Trophoblast cell (in vitro differentiated cells and primary cell): Measurements from ENCODE around the gene NFIX.
A peak's percentile ranks its signal among the peaks of the same experiment; 100 is the strongest.

Experiments used
- DNase-seq, 2 donors: peaks; one replicate each; pipeline ENCODE4 v3.0.0-alpha.2; 2016
- H2AFZ ChIP-seq: 2 replicates; pipeline ENCODE4 v1.6.1; 2013; ENCODE audit warnings: low read length, moderate library complexity, mild to moderate bottlenecking; ENCODE audit not compliant: insufficient read depth, poor library complexity
- H2AK5ac ChIP-seq: 2 replicates; pipeline ENCODE4 v1.6.1; 2013; ENCODE audit warnings: mild to moderate bottlenecking, low read length
- H2BK120ac ChIP-seq: 2 replicates; pipeline ENCODE4 v1.6.1; 2013; ENCODE audit warnings: low read length, mild to moderate bottlenecking, moderate library complexity; ENCODE audit not compliant: insufficient read depth, poor library complexity
- H2BK12ac ChIP-seq: 2 replicates; pipeline ENCODE4 v1.6.1; 2013; ENCODE audit warnings: mild to moderate bottlenecking, low read length, moderate library complexity
- H2BK5ac ChIP-seq: 2 replicates; pipeline ENCODE4 v1.6.1; 2013; ENCODE audit warnings: low read length, low read depth, moderate library complexity, mild to moderate bottlenecking; ENCODE audit not compliant: poor library complexity
- H3K14ac ChIP-seq: 2 replicates; pipeline ENCODE4 v1.6.1; 2013; ENCODE audit warnings: mild to moderate bottlenecking, low read length
- H3K18ac ChIP-seq: 2 replicates; pipeline ENCODE4 v1.6.1; 2013; ENCODE audit warnings: mild to moderate bottlenecking, low read length
- H3K23ac ChIP-seq: 2 replicates; pipeline ENCODE4 v1.6.1; 2013; ENCODE audit warnings: low read length
- H3K27ac ChIP-seq: 2 replicates; pipeline ENCODE4 v1.5.1; 2013; ENCODE audit warnings: low read depth, mild to moderate bottlenecking, inconsistent platforms, low read length, moderate library complexity
- H3K27me3 ChIP-seq: 2 replicates; pipeline ENCODE4 v1.6.1; 2013; ENCODE audit warnings: inconsistent platforms, mild to moderate bottlenecking, low read length, moderate library complexity; ENCODE audit not compliant: insufficient read depth
- H3K36me3 ChIP-seq, 2 experiments: 1 replicate in 1 of 2; 2 replicates in 1 of 2; pipeline ENCODE4 v1.6.1; 2013; ENCODE audit warnings: low read length in 2 of 2, mild to moderate bottlenecking in 2 of 2, moderate library complexity in 1 of 2; ENCODE audit not compliant: insufficient read depth in 2 of 2, control insufficient read depth in 1 of 2
- H3K4ac ChIP-seq: 2 replicates; pipeline ENCODE4 v1.6.1; 2013; ENCODE audit warnings: low read depth, mild to moderate bottlenecking, low read length, moderate library complexity
- H3K4me1 ChIP-seq, 2 experiments: 1 replicate in 1 of 2; 2 replicates in 1 of 2; pipeline ENCODE4 v1.6.1; 2013; ENCODE audit warnings: low read length in 2 of 2, mild to moderate bottlenecking in 2 of 2, moderate library complexity in 1 of 2; ENCODE audit not compliant: insufficient read depth in 2 of 2, control insufficient read depth in 1 of 2
- H3K4me2 ChIP-seq: 2 replicates; pipeline ENCODE4 v1.6.1; 2013; ENCODE audit warnings: inconsistent platforms, mild to moderate bottlenecking, low read length, moderate library complexity
- H3K4me3 ChIP-seq: 2 replicates; pipeline ENCODE4 v1.5.1; 2013; ENCODE audit warnings: mild to moderate bottlenecking, low read depth, low read length, inconsistent platforms
- H3K79me1 ChIP-seq: one replicate; pipeline ENCODE4 v1.6.1; 2013; ENCODE audit warnings: low read length
- H3K79me2 ChIP-seq: 2 replicates; pipeline ENCODE4 v1.6.1; 2013; ENCODE audit warnings: low read length, mild to moderate bottlenecking; ENCODE audit not compliant: control insufficient read depth, insufficient read depth, poor library complexity
- H3K9ac ChIP-seq: 2 replicates; pipeline ENCODE4 v1.6.1; 2013; ENCODE audit warnings: mild to moderate bottlenecking, low read length
- H3K9me3 ChIP-seq: 2 replicates; pipeline ENCODE4 v1.6.1; 2013; ENCODE audit warnings: low read depth, mild to moderate bottlenecking, control low read depth, inconsistent platforms, low read length; ENCODE audit not compliant: insufficient read depth
- H4K12ac ChIP-seq: 2 replicates; pipeline ENCODE4 v1.6.1; 2013; ENCODE audit warnings: low read depth, mild to moderate bottlenecking, low read length, moderate library complexity
- H4K8ac ChIP-seq: 2 replicates; pipeline ENCODE4 v1.6.1; 2013; ENCODE audit warnings: low read depth, mild to moderate bottlenecking, low read length, moderate library complexity
- H4K91ac ChIP-seq: one replicate; pipeline ENCODE4 v1.6.1; 2013; ENCODE audit warnings: low read depth, mild to moderate bottlenecking, low read length, moderate library complexity
- WGBS: extraction: QIAGEN DNeasy Blood & Tissue Kit; methylation state at CpG from one replicate; pipeline ENCODE4 v1.1.7; 2013; ENCODE audit warnings: missing lambda C conversion rate; ENCODE audit not compliant: insufficient read length, insufficient coverage; ENCODE audit errors: extremely low coverage; 5-methylcytosine and 5-hydroxymethylcytosine counted together

NFIX gene

DNA sequence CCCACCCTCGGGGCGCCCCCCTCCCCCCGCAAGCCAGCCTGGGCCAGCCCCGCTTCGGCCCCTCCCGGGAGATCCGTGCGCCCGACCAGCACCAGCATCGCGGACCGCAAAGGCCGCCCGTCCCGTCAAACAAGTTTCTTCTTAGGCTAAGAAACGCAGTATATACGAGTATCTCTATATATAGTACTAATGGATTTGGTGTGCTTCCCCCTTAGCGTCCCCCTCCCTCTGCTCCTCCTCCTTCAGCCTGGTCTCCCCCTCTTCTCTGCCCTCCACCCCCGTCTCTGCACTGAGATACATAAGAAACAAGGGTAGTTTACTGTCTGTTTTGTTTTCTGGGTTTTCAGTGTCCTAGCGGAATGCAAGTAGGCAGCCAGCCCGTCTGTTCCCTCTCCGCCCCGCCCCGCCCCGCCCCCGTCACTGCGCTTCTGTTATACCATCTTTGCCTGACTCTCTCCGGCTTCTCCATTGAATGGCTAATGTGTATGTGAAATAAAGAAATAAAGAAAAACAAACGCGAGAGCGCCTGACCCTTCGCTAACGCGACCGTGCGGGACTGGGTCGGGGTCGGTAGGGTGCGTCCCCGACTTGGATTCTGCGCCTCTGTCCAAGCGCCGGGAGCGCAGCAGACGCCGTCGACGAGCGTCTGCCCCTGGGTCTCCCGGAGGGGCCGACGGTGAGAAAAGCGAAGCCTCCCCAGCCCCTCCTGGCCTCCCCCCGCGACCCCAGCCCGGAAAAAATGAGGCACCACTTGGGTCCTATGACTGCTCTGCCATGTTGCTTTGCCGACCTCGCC, 103.2 kb downstream of the NFIX start:
- peaks cover 5% of the 10 kb centered on the region for H3K79me1 ChIP-seq
- H3K4me3 ChIP-seq = no peak overlapping the region
- H3K9me3 ChIP-seq = peaks cover 8% of the 10 kb centered on the region
- no peak overlapping the region for H3K4ac ChIP-seq
- no peak overlapping the region for H2BK12ac ChIP-seq
- H3K14ac ChIP-seq = no peak overlapping the region
- H3K27ac ChIP-seq = no peak overlapping the region
- H2BK5ac ChIP-seq = no peak overlapping the region
- H2AFZ ChIP-seq = no peak overlapping the region
- no peak overlapping the region for H3K9ac ChIP-seq
- no peaks in the 10 kb centered on the region for H3K79me2 ChIP-seq
- H4K12ac ChIP-seq = no peak overlapping the region
- H3K4me2 ChIP-seq = peak overlapping the region; percentile 33
- H2AK5ac ChIP-seq = no peak overlapping the region
- H3K23ac ChIP-seq = no peak overlapping the region
- no peak overlapping the region for H4K91ac ChIP-seq
- WGBS = no CpG with 5 or more reads among the region's 58 CpGs
- H3K36me3 ChIP-seq = no peaks in the 10 kb centered on the region
- H4K8ac ChIP-seq = no peak overlapping the region
- H3K18ac ChIP-seq = no peak overlapping the region
- DNase-seq = peak in 1 of 2 donors; percentile 31
- peaks cover 62% of the 10 kb centered on the region for H3K27me3 ChIP-seq
- peaks cover 12 to 14% of the 10 kb centered on the region in 2 experiments for H3K4me1 ChIP-seq
- H2BK120ac ChIP-seq = no peak overlapping the region

DNA sequence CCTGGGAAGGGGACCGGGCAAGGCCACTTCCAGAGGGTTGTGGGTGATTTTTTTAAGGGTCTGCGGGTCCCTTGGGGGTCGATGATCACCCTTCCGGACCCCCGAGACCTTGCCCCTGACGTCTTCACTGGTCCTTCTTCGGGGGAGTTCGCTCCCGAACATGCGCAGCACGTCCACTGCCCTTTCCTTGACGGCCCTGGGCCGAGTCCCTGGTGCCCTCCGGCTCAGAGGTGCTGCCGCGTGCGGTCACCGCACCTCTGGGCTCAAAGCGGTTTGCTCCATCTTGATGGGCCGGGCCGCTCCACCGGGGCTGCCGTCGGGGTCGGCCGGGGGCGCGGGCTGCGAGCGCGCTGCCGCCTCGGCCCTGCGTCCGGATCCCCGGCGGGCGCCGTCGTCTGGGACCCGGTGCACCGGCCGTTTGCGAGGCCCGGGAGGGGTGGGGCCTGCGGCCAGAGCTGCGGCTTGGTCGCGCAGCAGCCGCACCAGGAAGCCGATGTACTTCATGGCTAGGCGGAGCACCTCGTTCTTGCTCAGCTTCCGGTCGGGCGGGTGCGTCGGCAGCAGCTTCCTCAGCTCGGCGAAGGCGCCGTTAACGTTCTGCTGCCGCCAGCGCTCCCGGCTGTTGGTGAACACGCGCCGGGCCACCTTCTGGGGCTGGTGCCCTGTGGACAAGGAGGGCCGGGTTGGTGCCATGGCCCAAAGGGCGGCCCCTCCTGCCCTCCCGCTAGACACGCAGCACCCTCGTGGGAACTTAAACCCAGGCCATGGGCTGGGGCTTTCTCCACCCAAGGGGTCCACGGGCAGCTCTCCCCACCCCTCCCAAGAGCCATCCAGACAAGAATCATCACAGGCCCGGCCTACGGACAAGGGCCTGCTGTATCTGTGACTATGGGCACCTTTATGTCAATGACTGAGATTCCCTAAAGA, 104.1 kb downstream of the NFIX start:
- no CpG with 5 or more reads among the region's 77 CpGs for WGBS
- no peak overlapping the region for H3K18ac ChIP-seq
- peak in 1 of 2 donors; percentile 37 for DNase-seq
- H2BK120ac ChIP-seq = no peak overlapping the region
- H3K27ac ChIP-seq = no peak overlapping the region
- H4K12ac ChIP-seq = no peak overlapping the region
- no peak overlapping the region for H3K9ac ChIP-seq
- no peak overlapping the region for H3K4ac ChIP-seq
- no peak overlapping the region for H4K8ac ChIP-seq
- no peak overlapping the region for H3K23ac ChIP-seq
- H3K4me1 ChIP-seq = peaks cover 12 to 14% of the 10 kb centered on the region in 2 experiments
- peaks cover 59% of the 10 kb centered on the region for H3K27me3 ChIP-seq
- peaks cover 8% of the 10 kb centered on the region for H3K9me3 ChIP-seq
- no peak overlapping the region for H3K14ac ChIP-seq
- H2AFZ ChIP-seq = no peak overlapping the region
- H3K79me2 ChIP-seq = no peaks in the 10 kb centered on the region
- H2AK5ac ChIP-seq = no peak overlapping the region
- H3K4me2 ChIP-seq = peak overlapping the region; percentile 51
- no peak overlapping the region for H4K91ac ChIP-seq
- no peak overlapping the region for H2BK12ac ChIP-seq
- no peaks in the 10 kb centered on the region for H3K36me3 ChIP-seq
- no peak overlapping the region for H3K4me3 ChIP-seq
- H3K79me1 ChIP-seq = peaks cover 5% of the 10 kb centered on the region
- H2BK5ac ChIP-seq = no peak overlapping the region

DNA sequence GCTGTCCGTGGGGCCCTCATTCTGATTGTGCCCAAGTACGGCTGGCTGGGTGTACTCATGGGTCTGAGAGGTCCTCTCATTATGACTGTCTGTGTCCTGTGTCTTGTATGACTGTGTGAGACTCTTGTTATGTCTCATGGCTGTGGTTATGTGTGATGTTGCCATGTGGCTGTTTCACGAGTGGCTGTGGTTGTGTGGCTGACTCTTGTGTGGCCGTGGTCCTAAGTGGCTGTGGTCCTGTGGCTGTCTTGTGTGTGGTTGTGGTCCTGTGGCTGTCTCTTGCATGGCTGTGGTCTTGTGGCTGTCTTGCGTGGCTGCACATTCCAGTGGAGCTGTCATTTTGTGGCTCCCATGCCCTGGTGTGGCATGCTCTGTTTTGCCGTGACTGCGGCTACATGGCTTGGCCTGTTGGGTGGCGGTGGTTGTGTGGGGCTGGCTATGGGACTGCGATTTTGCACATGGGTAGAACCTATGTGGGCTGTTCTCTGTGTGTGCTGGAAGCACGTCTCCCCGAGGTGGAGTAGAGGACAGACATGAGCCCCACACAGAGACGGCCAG, 104.8 kb downstream of the NFIX start:
- Histone ChIP-seq H3K4me2 (no peak overlapping the region), H2BK120ac (no peak overlapping the region), H2BK12ac (no peak overlapping the region), H3K27ac (no peak overlapping the region), H4K12ac (no peak overlapping the region), H2AFZ (no peak overlapping the region), H2BK5ac (no peak overlapping the region), H3K9me3 (peaks cover 8% of the 10 kb centered on the region), H3K4me1 (peaks cover 12 to 14% of the 10 kb centered on the region in 2 experiments), H3K18ac (no peak overlapping the region), H3K23ac (no peak overlapping the region), H4K8ac (no peak overlapping the region), H2AK5ac (no peak overlapping the region), H3K79me2 (no peaks in the 10 kb centered on the region), H4K91ac (no peak overlapping the region), H3K36me3 (no peaks in the 10 kb centered on the region), H3K79me1 (peaks cover 5% of the 10 kb centered on the region), H3K9ac (no peak overlapping the region), H3K27me3 (peaks cover 51% of the 10 kb centered on the region), H3K14ac (no peak overlapping the region), H3K4me3 (peak overlapping the region; percentile 13), H3K4ac (no peak overlapping the region)
- DNase-seq = no peak
- no CpG with 5 or more reads among the region's 12 CpGs for WGBS

DNA sequence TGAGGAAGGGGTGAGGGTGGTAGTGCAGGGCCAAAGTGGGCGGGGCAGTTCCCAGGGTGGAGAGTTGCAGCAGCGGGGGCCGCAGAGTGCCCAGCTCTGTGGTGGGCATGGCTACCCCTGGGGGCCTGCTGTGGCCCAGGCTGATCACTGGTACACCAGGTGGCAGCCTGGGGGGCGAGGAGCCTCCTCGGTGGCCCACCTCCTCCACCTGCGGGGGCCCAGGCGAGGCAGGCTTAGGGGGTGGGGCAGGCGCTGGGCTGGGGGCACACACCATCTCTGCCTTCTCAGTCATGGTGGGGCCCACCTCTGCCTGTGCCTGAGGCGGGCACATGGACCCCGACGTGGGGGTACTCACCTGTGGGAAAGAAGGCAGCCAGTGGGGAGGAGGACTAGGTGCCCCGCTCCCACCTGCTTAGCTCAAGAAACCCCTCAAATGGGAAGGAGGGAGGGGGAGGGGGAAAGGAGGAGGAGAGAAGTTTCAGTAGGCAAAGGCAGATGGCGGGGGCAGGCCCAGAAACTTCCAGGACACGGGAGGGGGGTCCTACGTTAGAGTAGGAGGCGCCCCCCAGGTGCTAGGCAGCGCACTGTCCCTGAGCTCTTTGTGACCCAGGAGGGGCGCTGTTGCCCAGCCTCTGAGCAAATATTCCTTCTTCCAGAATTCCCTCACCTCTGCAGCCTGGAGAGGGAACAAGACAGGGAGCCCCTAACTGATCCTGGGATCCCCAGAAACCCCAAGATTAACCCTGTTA, 105.7 kb downstream of the NFIX start:
- H3K4me2 ChIP-seq = no peak overlapping the region
- no peaks in the 10 kb centered on the region for H3K79me2 ChIP-seq
- peaks cover 8% of the 10 kb centered on the region for H3K9me3 ChIP-seq
- no peak overlapping the region for H4K12ac ChIP-seq
- peaks cover 43% of the 10 kb centered on the region for H3K27me3 ChIP-seq
- no peak for DNase-seq
- no peak overlapping the region for H3K14ac ChIP-seq
- H3K9ac ChIP-seq = no peak overlapping the region
- H3K4me1 ChIP-seq = peaks cover 12 to 14% of the 10 kb centered on the region in 2 experiments
- no peak overlapping the region for H3K4me3 ChIP-seq
- no peak overlapping the region for H3K18ac ChIP-seq
- H2AK5ac ChIP-seq = no peak overlapping the region
- H2BK12ac ChIP-seq = no peak overlapping the region
- H3K23ac ChIP-seq = no peak overlapping the region
- no peak overlapping the region for H4K8ac ChIP-seq
- H3K27ac ChIP-seq = no peak overlapping the region
- peaks cover 5% of the 10 kb centered on the region for H3K79me1 ChIP-seq
- H2BK5ac ChIP-seq = no peak overlapping the region
- H3K36me3 ChIP-seq = peaks cover 0 to 1% of the 10 kb centered on the region in 2 experiments
- no peak overlapping the region for H4K91ac ChIP-seq
- no peak overlapping the region for H3K4ac ChIP-seq
- no peak overlapping the region for H2AFZ ChIP-seq
- WGBS = no CpG with 5 or more reads among the region's 18 CpGs
- no peak overlapping the region for H2BK120ac ChIP-seq
